ENCODE data around the gene IRGC.

- TF ChIP-seq CTCF (IDR thresholded peaks at IDR 0.05; ENCODE audit: low read depth, low read length) (no peak), POLR2A (IDR thresholded peaks at IDR 0.05; ENCODE audit: extremely low read depth, insufficient read length) (no peak)
Measured at GRCh38 chr19:43681821-43682220, 34.1 kb upstream of the IRGC start.
